GM19099 (cell line): ENCODE results near the gene GJD3.

Experiments used
- POLR2A ChIP-seq: IDR thresholded peaks from 3 replicates; pipeline ENCODE4 v1.6.1; 2011; ENCODE audit warnings: low read depth; ENCODE audit not compliant: insufficient read length; ENCODE audit errors: extremely low read depth

Gene GJD3

GRCh38 chr17:40355123-40355803 is 9.3 kb downstream of the GJD3 start:
- TF ChIP-seq POLR2A: no peak

- no peak for TF ChIP-seq POLR2A
These were observed 10.1 kb downstream of the GJD3 start for GRCh38 chr17:40354221-40355122.

- TF ChIP-seq POLR2A: no peak
These were observed 11.7 kb downstream of the GJD3 start for GRCh38 chr17:40352779-40353394.

- TF ChIP-seq POLR2A: no peak
These were observed 12.2 kb downstream of the GJD3 start for GRCh38 chr17:40352237-40352778.

GRCh38 chr17:40351359-40352236 is 12.9 kb downstream of the GJD3 start:
- no peak for TF ChIP-seq POLR2A

- TF ChIP-seq POLR2A: no peak
These were observed 13.7 kb downstream of the GJD3 start for GRCh38 chr17:40350689-40351358.

GRCh38 chr17:40349895-40350688 is 14.4 kb downstream of the GJD3 start:
- no peak for TF ChIP-seq POLR2A

GRCh38 chr17:40349477-40349894 is 15.1 kb downstream of the GJD3 start:
- no peak for TF ChIP-seq POLR2A

GRCh38 chr17:40348562-40349476 is 15.7 kb downstream of the GJD3 start:
- no peak for TF ChIP-seq POLR2A

GRCh38 chr17:40348136-40348504 is 16.4 kb downstream of the GJD3 start:
- no peak for TF ChIP-seq POLR2A

- TF ChIP-seq POLR2A: no peak
These were observed 17.0 kb downstream of the GJD3 start for GRCh38 chr17:40347319-40348135.
